Omental fat pad (tissue), 4 donors: ENCODE results near the gene PDGFRA. TPM values are rescaled to one million over a fixed set of nuclear protein-coding genes. Genes with fewer than 3 reads are reported as not detected.

Experiments
- ATAC-seq: fragments of 150-250 bp; one replicate; pipeline ENCODE4 v1.9.1; 2016; ENCODE audit warnings: mild to moderate bottlenecking, moderate library complexity; ENCODE audit not compliant: low FRiP score
- DNase-seq: peaks from one replicate; pipeline ENCODE4 v3.0.0-alpha.2; 2019; ENCODE audit warnings: low spot score
- total RNA-seq, 4 donors: library from RNA; depleted of rRNA; stranded (reverse); fragments of >200 nt; gene quantifications; one replicate each; pipeline ENCODE4 v1.1.0, GENCODE V29; 2016
- TF ChIP-seq, protein P1 (sequence below), 3 donors: fragments of 450-650 bp; IDR thresholded peaks; one replicate each; pipeline ENCODE4 v1.5.1; 2016 to 2017; ENCODE audit warnings: antibody characterized with exemption in 3 of 3, mild to moderate bottlenecking in 3 of 3, moderate library complexity in 2 of 3

PDGFRA gene
- total RNA-seq, 4 donors from 2014 or later: 135 to 272 (median 163) TPM

DNA sequence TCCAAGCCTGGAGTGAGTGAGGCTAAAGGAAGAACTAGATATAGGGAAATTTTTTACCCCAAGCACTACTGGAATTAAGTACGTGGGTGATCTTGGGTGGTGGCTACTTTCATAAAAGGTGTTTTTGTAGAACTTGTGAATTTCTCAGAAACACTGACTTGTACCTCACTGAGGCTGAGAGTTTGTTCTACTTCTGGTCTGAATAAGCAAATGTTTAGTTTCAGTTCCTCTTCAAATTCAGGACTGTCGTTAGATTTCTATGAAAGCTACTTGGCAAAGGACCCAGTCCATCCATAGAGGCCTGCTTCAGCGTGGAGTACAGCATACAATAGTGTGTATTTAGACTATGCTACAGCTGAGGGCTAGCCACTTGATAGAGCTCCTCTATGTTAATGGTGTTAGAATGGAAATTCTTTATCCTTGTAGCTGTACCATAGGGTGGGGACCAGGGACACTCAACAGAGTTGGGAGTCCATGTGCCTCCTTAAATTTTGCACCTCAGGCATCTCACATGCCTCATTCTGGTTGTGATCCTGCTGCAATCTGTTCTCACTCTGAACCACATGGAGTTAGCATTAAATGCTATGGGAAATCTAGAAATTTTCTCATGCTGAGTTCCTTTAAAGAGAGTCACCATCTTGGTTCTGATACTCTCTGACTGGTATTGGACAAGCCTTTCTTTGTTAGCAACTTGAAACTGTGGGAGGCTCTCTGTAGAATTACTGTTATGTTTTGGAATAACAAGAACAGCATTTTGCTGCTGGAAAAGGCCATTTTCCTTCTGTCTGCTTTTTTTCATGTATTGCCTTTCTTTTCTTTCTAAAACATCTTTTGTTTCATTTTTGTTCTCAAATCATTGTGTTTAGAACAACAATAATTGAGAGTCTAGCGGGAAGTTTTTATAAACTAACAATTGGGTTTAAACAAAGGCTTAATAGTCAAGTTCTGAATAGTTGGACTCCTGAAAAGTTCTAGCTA lies 86.8 kb downstream of the PDGFRA start:
- DNase-seq (no peak), ATAC-seq (no peak)
- TF ChIP-seq, protein P1, sequence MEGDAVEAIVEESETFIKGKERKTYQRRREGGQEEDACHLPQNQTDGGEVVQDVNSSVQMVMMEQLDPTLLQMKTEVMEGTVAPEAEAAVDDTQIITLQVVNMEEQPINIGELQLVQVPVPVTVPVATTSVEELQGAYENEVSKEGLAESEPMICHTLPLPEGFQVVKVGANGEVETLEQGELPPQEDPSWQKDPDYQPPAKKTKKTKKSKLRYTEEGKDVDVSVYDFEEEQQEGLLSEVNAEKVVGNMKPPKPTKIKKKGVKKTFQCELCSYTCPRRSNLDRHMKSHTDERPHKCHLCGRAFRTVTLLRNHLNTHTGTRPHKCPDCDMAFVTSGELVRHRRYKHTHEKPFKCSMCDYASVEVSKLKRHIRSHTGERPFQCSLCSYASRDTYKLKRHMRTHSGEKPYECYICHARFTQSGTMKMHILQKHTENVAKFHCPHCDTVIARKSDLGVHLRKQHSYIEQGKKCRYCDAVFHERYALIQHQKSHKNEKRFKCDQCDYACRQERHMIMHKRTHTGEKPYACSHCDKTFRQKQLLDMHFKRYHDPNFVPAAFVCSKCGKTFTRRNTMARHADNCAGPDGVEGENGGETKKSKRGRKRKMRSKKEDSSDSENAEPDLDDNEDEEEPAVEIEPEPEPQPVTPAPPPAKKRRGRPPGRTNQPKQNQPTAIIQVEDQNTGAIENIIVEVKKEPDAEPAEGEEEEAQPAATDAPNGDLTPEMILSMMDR (IDR thresholded peaks at IDR 0.05): no peak

GRCh38 chr4:54317690-54318089 lies 88.6 kb downstream of the PDGFRA start:
- no peak for DNase-seq
- ATAC-seq: no peak
- TF ChIP-seq, protein P1 (IDR thresholded peaks at IDR 0.05): no peak

- DNase-seq (no peak), ATAC-seq (no peak)
- TF ChIP-seq, protein P1 (IDR thresholded peaks at IDR 0.05): no peak
These were observed 89.8 kb downstream of the PDGFRA start for GRCh38 chr4:54318904-54319303.

- TF ChIP-seq, protein P1 (IDR thresholded peaks at IDR 0.05): no peak
- DNase-seq (no peak), ATAC-seq (no peak)
These were observed 92.0 kb downstream of the PDGFRA start for GRCh38 chr4:54320826-54321685.

GRCh38 chr4:54322818-54323417 lies 93.8 kb downstream of the PDGFRA start:
- DNase-seq (peak; percentile 43), ATAC-seq (peak; percentile 77)
- TF ChIP-seq, protein P1 (IDR thresholded peaks at IDR 0.05): peak in 1 of 3 donors; percentile 20

- ATAC-seq: no peak
- DNase-seq: no peak
- TF ChIP-seq, protein P1 (IDR thresholded peaks at IDR 0.05): no peak
These were observed 101.8 kb downstream of the PDGFRA start for GRCh38 chr4:54330896-54331295.
